Keratinocyte (primary cell): ENCODE data around the gene SMIM3. TPM values are rescaled to one million over a fixed set of nuclear protein-coding genes. Genes with fewer than 3 reads are reported as not detected.

Experiments used
- DNase-seq: peaks from one replicate; pipeline ENCODE4 v3.0.0-alpha.2; 2011; ENCODE audit warnings: low read depth, missing footprints, low spot score
- FAIRE-seq: peaks from 2 replicates; lab custom pipeline; 2011; peaks lifted over from hg19 to GRCh38; lab: Jason Lieb, UNC
- H2AFZ ChIP-seq: 2 replicates; pipeline ENCODE4 v1.6.0; 2012; ENCODE audit warnings: low read length, control low read depth, inconsistent platforms; ENCODE audit not compliant: control insufficient read depth
- H3K27ac ChIP-seq: 2 replicates; pipeline ENCODE4 v1.5.1; 2011; ENCODE audit warnings: low read length; ENCODE audit not compliant: control insufficient read depth, insufficient read depth
- H3K27me3 ChIP-seq: 3 replicates; pipeline ENCODE4 v1.6.0; 2011; ENCODE audit warnings: low read length; ENCODE audit not compliant: control insufficient read depth, insufficient read depth; ENCODE audit errors: extremely low read depth
- H3K36me3 ChIP-seq, 2 experiments: 2 replicates in 1 of 2; 3 replicates in 1 of 2; pipeline ENCODE4 v1.5.1; 2011; ENCODE audit warnings: low read length in 2 of 2, mild to moderate bottlenecking in 1 of 2; ENCODE audit not compliant: control insufficient read depth in 2 of 2, insufficient read depth in 2 of 2; ENCODE audit errors: extremely low read depth in 1 of 2
- H3K4me1 ChIP-seq: 3 replicates; pipeline ENCODE4 v1.5.1; 2011; ENCODE audit warnings: low read length; ENCODE audit not compliant: control insufficient read depth, insufficient read depth; ENCODE audit errors: extremely low read depth
- H3K4me2 ChIP-seq: 3 replicates; pipeline ENCODE4 v1.6.0; 2011; ENCODE audit warnings: low read depth, low read length; ENCODE audit not compliant: control insufficient read depth, insufficient read depth; ENCODE audit errors: extremely low read depth
- H3K4me3 ChIP-seq, 3 experiments: fragments of 200-600 bp in 1 of 3; sonication (generic) in 1 of 3; 2 replicates in 2 of 3; 3 replicates in 1 of 3; pipeline ENCODE4 v1.5.1; 2011 to 2016; ENCODE audit warnings: low read length in 3 of 3, mild to moderate bottlenecking in 3 of 3, control low read depth in 2 of 3, inconsistent platforms in 1 of 3, low read depth in 1 of 3, mixed read lengths in 1 of 3, mixed run types in 1 of 3, moderate library complexity in 1 of 3; ENCODE audit not compliant: control insufficient read depth in 2 of 3, insufficient read depth in 2 of 3; ENCODE audit errors: extremely low read depth in 1 of 3
- H3K79me2 ChIP-seq: 2 replicates; pipeline ENCODE4 v1.6.0; 2012; ENCODE audit warnings: low read length; ENCODE audit not compliant: control insufficient read depth, insufficient read depth
- H3K9ac ChIP-seq: 3 replicates; pipeline ENCODE4 v1.6.0; 2011; ENCODE audit warnings: low read length; ENCODE audit not compliant: control insufficient read depth, insufficient read depth; ENCODE audit errors: extremely low read depth
- H3K9me1 ChIP-seq: 3 replicates; pipeline ENCODE4 v1.6.0; 2011; ENCODE audit warnings: low read length; ENCODE audit not compliant: control insufficient read depth, insufficient read depth; ENCODE audit errors: extremely low read depth
- H3K9me3 ChIP-seq: 2 replicates; pipeline ENCODE4 v1.5.1; 2012; ENCODE audit warnings: low read depth, low read length; ENCODE audit not compliant: control insufficient read depth
- H4K20me1 ChIP-seq: 3 replicates; pipeline ENCODE4 v1.6.0; 2011; ENCODE audit warnings: low read length; ENCODE audit not compliant: control insufficient read depth, insufficient read depth; ENCODE audit errors: extremely low read depth
- EZH2 ChIP-seq: IDR thresholded peaks from one replicate; pipeline ENCODE4 v1.6.1; 2012; ENCODE audit warnings: inconsistent platforms, mild to moderate bottlenecking, low read length, moderate library complexity
- dilution Hi-C: fragments of 300-500 bp; cut with MboI; formaldehyde crosslinking; loops from one replicate; pipeline ENCODE4 v1.7.0; 2020; ENCODE audit warnings: low sequenced_read_pairs; ENCODE audit not compliant: extremely low pct_ligation_motif_present
- polyA plus RNA-seq, 5 experiments: library from polyadenylated mRNA; depleted of rRNA in 3 of 5; stranded (reverse) in 3 of 5; stranded (forward) in 1 of 5; unstranded in 1 of 5; fragments of >200 nt; gene quantifications; 1 replicate in 1 of 5; 2 replicates in 3 of 5; 3 replicates in 1 of 5; pipeline versions ENCODE4 v1.2.1 to v1.2.3, GENCODE V29; 2011 to 2012; ENCODE audit warnings: missing spikeins in 2 of 5, low read depth in 1 of 5, low replicate concordance in 1 of 5
- TF ChIP-seq, protein P1 (sequence below), 3 experiments: IDR thresholded peaks in 1 of 3; conservative IDR thresholded peaks in 1 of 3; optimal IDR thresholded peaks in 1 of 3; 2 replicates in 2 of 3; 3 replicates in 1 of 3; pipeline versions ENCODE3 to v1.5.1; 2011; ENCODE audit warnings: low read length in 3 of 3, mild to moderate bottlenecking in 3 of 3, moderate library complexity in 2 of 3, control low read depth in 1 of 3, inconsistent platforms in 1 of 3; ENCODE audit not compliant: insufficient read depth in 2 of 3; ENCODE audit errors: extremely low read depth in 1 of 3

The SMIM3 gene
- polyA plus RNA-seq, 1 donor (not counting 4 experiments of a cell fraction or from before 2014, with no cell fraction given), result 29.7 TPM

DNA sequence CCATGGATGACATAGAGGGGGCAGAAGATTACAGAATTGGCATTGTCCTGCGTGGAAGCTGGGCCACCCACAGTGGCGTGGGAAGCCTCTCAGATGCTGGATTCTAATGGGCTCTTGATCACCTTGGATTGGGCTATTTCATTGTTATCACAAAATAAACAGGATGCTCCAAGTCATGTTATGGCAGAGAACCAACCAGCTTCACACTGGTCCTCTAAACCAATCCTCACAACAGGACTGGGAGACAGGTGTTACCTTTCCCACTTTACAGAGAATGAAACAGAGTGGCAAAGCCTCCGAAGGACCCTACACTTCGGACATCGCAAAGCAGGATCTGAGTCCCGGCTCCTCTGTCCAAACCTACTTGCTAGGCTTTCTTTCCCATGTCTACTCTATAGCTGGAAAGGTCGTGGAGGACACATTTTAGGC, 455 bp upstream of the SMIM3 start:
- Histone ChIP-seq H4K20me1 (no peaks in the 10 kb centered on the region), H3K4me3 (peak overlapping the region; percentile 72 to 88 (median 83)), H3K9ac (peak overlapping the region; percentile 92), H3K9me1 (peaks cover 6% of the 10 kb centered on the region), H3K27ac (peak overlapping the region; percentile 75), H3K9me3 (no peaks in the 10 kb centered on the region), H3K4me2 (peak overlapping the region; percentile 88), H2AFZ (peak overlapping the region; percentile 93), H3K79me2 (peaks cover 29% of the 10 kb centered on the region), H3K4me1 (peaks cover 52% of the 10 kb centered on the region), H3K36me3 (peaks cover 0 to 3% of the 10 kb centered on the region in 2 experiments), H3K27me3 (no peaks in the 10 kb centered on the region)
- FAIRE-seq (no peak), DNase-seq (no peak)
- no peak for TF ChIP-seq EZH2
- TF ChIP-seq, protein P1, sequence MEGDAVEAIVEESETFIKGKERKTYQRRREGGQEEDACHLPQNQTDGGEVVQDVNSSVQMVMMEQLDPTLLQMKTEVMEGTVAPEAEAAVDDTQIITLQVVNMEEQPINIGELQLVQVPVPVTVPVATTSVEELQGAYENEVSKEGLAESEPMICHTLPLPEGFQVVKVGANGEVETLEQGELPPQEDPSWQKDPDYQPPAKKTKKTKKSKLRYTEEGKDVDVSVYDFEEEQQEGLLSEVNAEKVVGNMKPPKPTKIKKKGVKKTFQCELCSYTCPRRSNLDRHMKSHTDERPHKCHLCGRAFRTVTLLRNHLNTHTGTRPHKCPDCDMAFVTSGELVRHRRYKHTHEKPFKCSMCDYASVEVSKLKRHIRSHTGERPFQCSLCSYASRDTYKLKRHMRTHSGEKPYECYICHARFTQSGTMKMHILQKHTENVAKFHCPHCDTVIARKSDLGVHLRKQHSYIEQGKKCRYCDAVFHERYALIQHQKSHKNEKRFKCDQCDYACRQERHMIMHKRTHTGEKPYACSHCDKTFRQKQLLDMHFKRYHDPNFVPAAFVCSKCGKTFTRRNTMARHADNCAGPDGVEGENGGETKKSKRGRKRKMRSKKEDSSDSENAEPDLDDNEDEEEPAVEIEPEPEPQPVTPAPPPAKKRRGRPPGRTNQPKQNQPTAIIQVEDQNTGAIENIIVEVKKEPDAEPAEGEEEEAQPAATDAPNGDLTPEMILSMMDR (optimal IDR thresholded peaks at IDR 0.05 in 1 of 3, IDR thresholded peaks at IDR 0.05 in 1 of 3, conservative IDR thresholded peaks at IDR 0.05 in 1 of 3; ENCODE audit: extremely low read depth in 1 of 3, insufficient read depth in 2 of 3, low read length in 3 of 3), result no peak
- dilution Hi-C loops, result no loop called here

DNA sequence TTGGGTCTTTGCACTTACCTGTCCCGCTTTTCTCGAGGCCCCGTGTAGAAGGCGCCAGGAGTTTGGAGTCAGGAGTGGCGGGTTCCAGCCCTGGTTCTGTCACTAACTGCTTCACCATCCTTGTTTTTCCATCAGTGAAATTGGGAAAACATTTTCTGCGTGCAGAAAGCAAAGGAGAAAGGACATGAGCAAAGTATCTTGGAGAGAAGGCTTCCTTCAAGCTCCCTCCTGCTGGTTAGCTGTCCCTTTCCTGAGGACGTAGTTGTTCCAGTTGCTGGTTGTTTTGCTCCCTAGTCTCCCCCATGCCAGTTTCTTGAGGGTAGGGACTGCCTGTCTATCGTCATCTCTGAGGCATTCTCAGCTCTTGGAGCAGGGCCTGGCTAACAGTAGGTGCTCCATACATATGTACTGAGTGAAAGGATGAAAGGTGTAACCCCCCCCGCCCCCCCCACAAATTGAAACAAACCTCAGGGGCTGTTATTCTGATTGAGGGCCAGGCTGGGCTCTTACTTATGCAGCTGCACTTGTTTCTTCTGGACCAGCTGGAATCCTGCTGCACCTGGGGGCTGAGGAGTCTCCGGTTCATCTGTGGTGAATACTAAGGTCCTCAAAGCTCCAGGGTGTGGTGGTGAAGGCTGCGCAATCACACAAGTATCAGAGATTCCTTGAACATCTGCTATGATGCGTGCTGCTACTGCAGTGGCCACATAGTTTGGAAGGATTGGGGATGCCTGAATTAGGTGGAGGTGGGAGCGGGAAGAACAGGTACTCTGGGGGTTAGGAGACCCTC, 1.0 kb downstream of the SMIM3 start:
- dilution Hi-C loops, result no loop called here
- Histone ChIP-seq H3K9me3 (no peaks in the 10 kb centered on the region), H3K27me3 (no peaks in the 10 kb centered on the region), H3K9ac (peak overlapping the region; percentile 92), H3K4me3 (peak overlapping the region; percentile 72 to 88 (median 83)), H3K4me2 (peak overlapping the region; percentile 88), H4K20me1 (no peaks in the 10 kb centered on the region), H2AFZ (no peak overlapping the region), H3K4me1 (peaks cover 52% of the 10 kb centered on the region), H3K79me2 (peaks cover 36% of the 10 kb centered on the region), H3K36me3 (peaks cover 0 to 7% of the 10 kb centered on the region in 2 experiments), H3K9me1 (peaks cover 6% of the 10 kb centered on the region), H3K27ac (peak overlapping the region; percentile 89)
- DNase-seq, result no peak
- no peak for FAIRE-seq
- TF ChIP-seq EZH2, result no peak
- TF ChIP-seq, protein P1 (optimal IDR thresholded peaks at IDR 0.05 in 1 of 3, IDR thresholded peaks at IDR 0.05 in 1 of 3, conservative IDR thresholded peaks at IDR 0.05 in 1 of 3; ENCODE audit: extremely low read depth in 1 of 3, insufficient read depth in 2 of 3, low read length in 3 of 3), result peak in 1 of 3 experiments; percentile 5
